ENCODE measurements around the gene LUC7L3. TPM values are rescaled to one million over a fixed set of nuclear protein-coding genes. Genes with fewer than 3 reads are reported as not detected.
A peak's percentile ranks its signal among the peaks of the same experiment; 100 is the strongest.

The LUC7L3 gene
- total and polyA plus RNA-seq, 2 donors (not counting 3 experiments of a cell fraction or from before 2014, with no cell fraction given) = 70.9 to 113 TPM

GRCh38 chr17:50779747-50780353 lies 60.4 kb downstream of the LUC7L3 start:
- Histone ChIP-seq H3K4me1 (ENCODE audit: control insufficient read depth, extremely low read depth, insufficient read depth, low read length) (peaks cover 5% of the 10 kb centered on the region), H3K36me3 (ENCODE audit: control insufficient read depth in 2 of 2, extremely low read depth in 1 of 2, insufficient read depth in 2 of 2, low read length in 2 of 2) (no peaks in the 10 kb centered on the region), H3K9ac (replicated peaks; ENCODE audit: extremely low read depth, insufficient read depth, low read length) (no peak overlapping the region), H2AFZ (ENCODE audit: low read depth, low read length) (no peak overlapping the region), H3K4me2 (ENCODE audit: insufficient read depth, low read length) (no peak overlapping the region), H3K27me3 (ENCODE audit: control insufficient read depth in 2 of 2, insufficient read depth in 2 of 2, low read length in 2 of 2) (peaks cover 0 to 2% of the 10 kb centered on the region in 2 experiments), H3K9me3 (replicated peaks; ENCODE audit: control insufficient read depth, insufficient read depth, low read length) (no peaks in the 10 kb centered on the region), H3K9me1 (replicated peaks; ENCODE audit: control insufficient read depth, extremely low read depth, insufficient read depth, low read length) (no peaks in the 10 kb centered on the region), H3K27ac (ENCODE audit: insufficient read depth, low read depth, low read length) (no peak overlapping the region), H3K79me2 (ENCODE audit: control insufficient read depth, insufficient read depth, low read length) (no peaks in the 10 kb centered on the region), H4K20me1 (replicated peaks; ENCODE audit: control insufficient read depth, extremely low read depth, insufficient read depth, low read length) (no peaks in the 10 kb centered on the region), H3K4me3 (replicated peaks in 1 of 3; ENCODE audit: insufficient read depth in 1 of 3, low read depth in 1 of 3, low read length in 3 of 3) (no peak overlapping the region)
- FAIRE-seq (no peak), DNase-seq (ENCODE audit: low read depth, low spot score) (no peak)
- intact Hi-C loops (cut with micrococcal nuclease) (no loop called here), dilution Hi-C loops (cut with MboI; ENCODE audit: extremely low pct_ligation_motif_present, low sequenced_read_pairs) (no loop called here)
- TF ChIP-seq JUN (IDR thresholded peaks at IDR 0.05; ENCODE audit: borderline replicate concordance, insufficient read depth, insufficient read length, low read depth) (no peak), EZH2 (IDR thresholded peaks at IDR 0.05; ENCODE audit: borderline replicate concordance, low read depth, low read length, severe bottlenecking) (no peak), FOS (IDR thresholded peaks at IDR 0.05; ENCODE audit: borderline replicate concordance, insufficient read depth, low read length) (no peak), CTCF (IDR thresholded peaks at IDR 0.05; ENCODE audit: extremely low read depth in 1 of 2, insufficient read depth in 1 of 2, low read depth in 1 of 2, low read length in 2 of 2) (no peak)
- POLR2A ChIA-PET = no interaction called here
- BruUV-seq (replicated peaks) = no TSS peak
- CTCF ChIA-PET = interaction anchor here (1.0 to 1.8 kb wide), 4 partner anchors 20 to 73 kb away, joined by 3 to 5 read pairs (median 4); no protein-coding TSS in a partner anchor

- intact Hi-C loops (cut with micrococcal nuclease) = no loop called here
These were observed 61.8 kb downstream of the LUC7L3 start for GRCh38 chr17:50781167-50781566.

More at GRCh38 chr17:50781167-50781566, 61.8 kb downstream of the LUC7L3 start:
- Histone ChIP-seq H3K4me3 (replicated peaks in 1 of 3; ENCODE audit: insufficient read depth in 1 of 3, low read depth in 1 of 3, low read length in 3 of 3) (peak overlapping the region in 1 of 3 experiments; percentile 10), H3K27ac (ENCODE audit: insufficient read depth, low read depth, low read length) (no peak overlapping the region), H3K4me1 (ENCODE audit: control insufficient read depth, extremely low read depth, insufficient read depth, low read length) (peaks cover 5% of the 10 kb centered on the region), H3K9ac (replicated peaks; ENCODE audit: extremely low read depth, insufficient read depth, low read length) (no peak overlapping the region), H3K36me3 (ENCODE audit: control insufficient read depth in 2 of 2, extremely low read depth in 1 of 2, insufficient read depth in 2 of 2, low read length in 2 of 2) (no peaks in the 10 kb centered on the region), H3K27me3 (ENCODE audit: control insufficient read depth in 2 of 2, insufficient read depth in 2 of 2, low read length in 2 of 2) (peaks cover 0 to 2% of the 10 kb centered on the region in 2 experiments), H4K20me1 (replicated peaks; ENCODE audit: control insufficient read depth, extremely low read depth, insufficient read depth, low read length) (no peaks in the 10 kb centered on the region), H3K9me1 (replicated peaks; ENCODE audit: control insufficient read depth, extremely low read depth, insufficient read depth, low read length) (no peaks in the 10 kb centered on the region), H3K79me2 (ENCODE audit: control insufficient read depth, insufficient read depth, low read length) (no peaks in the 10 kb centered on the region), H2AFZ (ENCODE audit: low read depth, low read length) (peak overlapping the region; percentile 63), H3K4me2 (ENCODE audit: insufficient read depth, low read length) (peak overlapping the region; percentile 12), H3K9me3 (replicated peaks; ENCODE audit: control insufficient read depth, insufficient read depth, low read length) (no peaks in the 10 kb centered on the region)
- no TSS peak for BruUV-seq (replicated peaks)
- TF ChIP-seq FOS (IDR thresholded peaks at IDR 0.05; ENCODE audit: borderline replicate concordance, insufficient read depth, low read length) = no peak
- TF ChIP-seq GATA2 (IDR thresholded peaks at IDR 0.05; ENCODE audit: insufficient read depth, insufficient read length, low read depth, low read length) = no peak
- no peak for TF ChIP-seq CTCF (IDR thresholded peaks at IDR 0.05; ENCODE audit: extremely low read depth in 1 of 2, insufficient read depth in 1 of 2, low read depth in 1 of 2, low read length in 2 of 2)
- no peak for TF ChIP-seq MAX (IDR thresholded peaks at IDR 0.05; ENCODE audit: insufficient read depth, insufficient read length)
- TF ChIP-seq EZH2 (IDR thresholded peaks at IDR 0.05; ENCODE audit: borderline replicate concordance, low read depth, low read length, severe bottlenecking) = no peak
- TF ChIP-seq POLR2A (IDR thresholded peaks at IDR 0.05; ENCODE audit: low read depth, low read length) = no peak
- no peak for TF ChIP-seq MYC (IDR thresholded peaks at IDR 0.05; ENCODE audit: low read depth, low read length)
- no peak for TF ChIP-seq JUN (IDR thresholded peaks at IDR 0.05; ENCODE audit: borderline replicate concordance, insufficient read depth, insufficient read length, low read depth)
- TF ChIP-seq POLR2AphosphoS5 (IDR thresholded peaks at IDR 0.05; ENCODE audit: insufficient read depth, low read depth, low read length) = no peak
- POLR2A ChIA-PET = no interaction called here
- CTCF ChIA-PET = interaction anchor here (1.0 to 5.7 kb wide), 2 partner anchors 10 to 60 kb away, joined by 3 to 130 read pairs; no protein-coding TSS in a partner anchor
- dilution Hi-C loops (cut with MboI; ENCODE audit: extremely low pct_ligation_motif_present, low sequenced_read_pairs) = no loop called here
- DNase-seq (ENCODE audit: low read depth, low spot score) (no peak), FAIRE-seq (no peak)
